AG09309 (cell line): ENCODE data around the gene TSPAN10.

Experiments
- DNase-seq: peaks from one replicate; pipeline ENCODE4 v3.0.0-alpha.2; 2010; ENCODE audit warnings: low read depth
- H3K4me3 ChIP-seq: 2 replicates; pipeline ENCODE4 v1.5.1; 2011; ENCODE audit warnings: mild to moderate bottlenecking, low read depth, low read length, moderate library complexity; ENCODE audit not compliant: control insufficient read depth
- CTCF ChIP-seq: IDR thresholded peaks from 2 replicates; pipeline ENCODE4 v1.5.1; 2011; ENCODE audit warnings: mild to moderate bottlenecking, low read depth, low read length, inconsistent platforms; ENCODE audit not compliant: insufficient read depth, control insufficient read depth; ENCODE audit errors: missing control alignments

TSPAN10 gene

GRCh38 chr17:81696218-81696941 lies 59.4 kb downstream of the TSPAN10 start:
- no peak for DNase-seq
- no peak overlapping the region for H3K4me3 ChIP-seq
- no peak for TF ChIP-seq CTCF

- no peak overlapping the region for H3K4me3 ChIP-seq
- TF ChIP-seq CTCF: no peak
- DNase-seq: no peak
These were observed 60.5 kb downstream of the TSPAN10 start for GRCh38 chr17:81697261-81698044.
